ENCODE results near the gene CEP63. TPM values are rescaled to one million over a fixed set of nuclear protein-coding genes. Genes with fewer than 3 reads are reported as not detected.

CEP63 gene
- total RNA-seq, result 22.4 TPM

DNA sequence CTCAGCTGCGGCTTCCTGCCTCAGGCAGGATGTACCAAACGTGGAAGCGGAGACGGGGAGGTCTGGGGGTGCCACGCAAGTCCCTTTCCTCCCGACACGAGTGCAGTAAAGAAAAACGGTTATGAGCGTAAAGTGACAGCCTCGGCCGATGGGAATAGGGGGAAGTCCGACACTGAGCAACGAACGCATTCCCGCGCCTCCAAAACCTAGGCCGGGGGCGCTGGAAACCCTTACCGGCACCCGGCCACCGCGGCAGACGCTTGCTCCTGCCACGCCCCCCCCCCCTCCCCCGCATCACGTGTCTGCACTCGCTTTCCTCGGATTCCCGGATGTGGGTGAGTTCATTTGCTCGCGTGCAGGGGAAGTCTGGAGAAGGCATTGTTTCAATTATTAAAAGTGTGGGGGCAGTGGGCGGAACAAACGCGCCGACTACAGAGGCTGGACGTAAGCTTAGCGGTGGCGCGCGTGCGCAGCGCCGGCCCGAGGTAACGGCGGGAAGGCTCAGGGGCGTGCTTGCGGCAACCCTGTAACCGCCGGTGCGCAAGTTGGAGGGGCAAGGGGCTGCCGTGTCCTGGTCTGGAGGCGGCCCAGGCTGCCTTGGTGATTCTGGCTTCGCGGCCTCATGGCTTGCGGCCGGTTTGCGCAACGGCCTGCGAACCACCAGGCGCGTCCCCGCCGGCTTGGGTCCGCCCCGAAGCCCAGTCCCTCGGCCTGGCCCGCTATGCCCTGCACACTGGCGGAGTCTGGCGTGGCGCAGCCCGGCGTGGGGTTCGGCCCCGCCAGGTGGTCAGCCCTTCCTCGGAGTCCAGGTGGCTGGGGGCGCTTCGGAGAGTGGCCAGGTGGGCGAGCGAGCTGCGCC lies at the start of gene CEP63, which contains the start of gene ANAPC13:
CEP63 (plus strand) TSS at position 340 of the 859 bp plus-strand sequence. CDS start 9,264 bp downstream, outside the sequence.
ANAPC13 (minus strand) TSS at position 268 of the 859 bp plus-strand sequence. CDS start 3,081 bp downstream, outside the sequence.
- no peak for FAIRE-seq
- peak; percentile 84 to 87 for DNase-seq (ENCODE audit: low spot score in 2 of 2)

DNA sequence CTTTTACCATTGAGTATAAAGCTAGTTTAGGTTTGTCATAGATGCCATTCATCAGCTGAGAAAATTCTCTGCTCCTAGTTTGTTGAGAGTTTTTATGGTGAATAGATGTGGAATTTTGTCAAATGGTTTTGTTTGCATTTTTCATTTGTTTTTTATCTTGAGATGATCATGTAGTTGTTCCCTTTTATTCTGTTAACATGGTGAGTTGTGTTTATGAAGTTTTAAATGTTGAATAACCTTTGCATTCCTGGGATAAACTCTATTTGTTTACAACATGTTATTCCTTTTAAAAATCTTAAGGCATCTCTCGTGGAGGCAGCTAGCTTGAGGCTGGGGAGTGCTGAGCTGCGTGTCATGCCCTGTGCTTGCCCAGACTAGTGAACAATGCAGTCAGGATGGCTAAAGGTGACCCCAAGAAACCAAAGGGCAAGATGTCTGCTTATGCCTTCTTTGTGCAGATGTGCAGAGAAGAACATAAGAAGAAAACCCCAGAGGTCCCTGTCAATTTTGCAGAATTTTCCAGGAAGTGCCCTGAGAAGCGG lies 48.6 kb upstream of the CEP63 start:
- DNase-seq (ENCODE audit: low spot score in 2 of 2) (no peak), FAIRE-seq (no peak)

DNA sequence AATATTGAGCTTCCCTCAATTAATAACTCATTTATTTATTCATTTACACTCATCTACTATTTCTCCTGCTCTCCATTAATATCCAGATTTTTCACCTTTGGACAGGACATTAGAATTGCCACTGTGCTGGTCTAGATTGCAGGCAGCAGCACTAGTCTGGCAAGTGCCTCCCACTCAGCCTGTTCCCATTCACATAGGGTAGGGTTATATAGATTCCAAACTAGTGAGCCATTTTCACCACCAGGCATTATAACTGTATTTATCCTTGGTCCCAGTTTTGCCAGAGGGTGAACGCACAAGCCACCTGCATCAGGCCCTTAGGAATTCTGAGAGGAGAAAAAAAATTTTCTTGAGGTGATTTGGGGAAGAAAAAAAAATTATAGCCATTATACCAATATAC lies 44.5 kb upstream of the CEP63 start:
- DNase-seq (ENCODE audit: low spot score in 2 of 2) (no peak), FAIRE-seq (no peak)

DNA sequence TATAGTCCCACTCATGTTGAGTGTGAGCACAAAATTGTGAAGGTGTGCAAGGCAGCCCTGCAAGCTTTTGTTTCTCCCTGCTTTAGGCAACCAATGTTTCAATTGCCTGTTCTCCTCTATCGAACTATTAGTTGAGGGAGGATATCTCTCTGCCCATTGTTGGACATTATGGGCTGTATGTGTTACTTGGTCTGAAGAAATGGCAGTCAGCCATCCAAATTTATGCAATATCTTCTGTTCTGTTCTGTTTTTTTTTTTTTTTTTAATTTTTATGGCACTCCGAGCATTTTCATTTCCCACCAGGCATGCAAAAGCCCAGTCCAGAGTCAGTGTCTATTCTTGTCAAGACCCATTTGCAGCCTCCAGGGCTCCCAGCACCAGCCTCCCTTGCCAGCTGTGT lies 44.0 kb upstream of the CEP63 start:
- FAIRE-seq (no peak), DNase-seq (ENCODE audit: low spot score in 2 of 2) (no peak)

DNA sequence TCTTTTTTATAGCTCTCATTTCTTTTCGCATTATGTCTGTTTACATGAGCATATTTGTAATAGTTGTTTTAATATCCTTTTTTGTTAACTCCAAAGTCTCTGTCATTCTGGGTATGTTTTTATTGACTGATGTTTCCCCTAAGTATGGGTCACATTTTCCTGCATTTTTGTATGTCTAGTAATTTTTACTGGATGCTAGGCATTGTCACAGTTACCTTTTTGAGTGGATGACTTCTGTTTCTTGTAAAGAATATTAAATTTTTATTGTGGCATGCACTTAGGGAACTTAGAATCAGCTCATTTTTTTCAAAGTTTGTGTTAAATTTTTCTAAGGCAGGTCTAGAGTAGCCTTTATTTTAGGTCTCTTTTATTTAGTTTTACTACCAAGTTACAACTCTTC lies 40.8 kb upstream of the CEP63 start:
- FAIRE-seq, result no peak
- no peak for DNase-seq (ENCODE audit: low spot score in 2 of 2)

DNA sequence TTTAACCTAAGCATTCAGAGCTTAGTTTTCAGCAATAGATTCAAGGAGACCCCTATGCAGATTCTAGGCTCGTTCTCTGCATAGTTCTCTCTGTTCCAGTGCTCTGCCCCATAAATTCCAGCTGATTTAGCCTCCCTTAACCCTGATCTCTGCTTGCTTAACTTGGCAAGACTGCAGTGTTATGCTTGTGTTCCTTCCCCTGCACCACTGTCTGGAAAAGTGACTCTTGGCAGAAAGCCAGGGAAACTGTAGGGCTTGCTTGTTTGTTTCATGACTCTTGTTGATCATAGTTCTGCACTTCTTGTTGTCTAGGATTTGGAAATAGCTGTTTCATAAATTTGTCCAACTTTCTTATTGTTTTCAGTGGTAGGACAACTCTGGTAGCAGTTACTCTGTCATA lies 40.2 kb upstream of the CEP63 start:
- FAIRE-seq, result no peak
- DNase-seq (ENCODE audit: low spot score in 2 of 2), result no peak

DNA sequence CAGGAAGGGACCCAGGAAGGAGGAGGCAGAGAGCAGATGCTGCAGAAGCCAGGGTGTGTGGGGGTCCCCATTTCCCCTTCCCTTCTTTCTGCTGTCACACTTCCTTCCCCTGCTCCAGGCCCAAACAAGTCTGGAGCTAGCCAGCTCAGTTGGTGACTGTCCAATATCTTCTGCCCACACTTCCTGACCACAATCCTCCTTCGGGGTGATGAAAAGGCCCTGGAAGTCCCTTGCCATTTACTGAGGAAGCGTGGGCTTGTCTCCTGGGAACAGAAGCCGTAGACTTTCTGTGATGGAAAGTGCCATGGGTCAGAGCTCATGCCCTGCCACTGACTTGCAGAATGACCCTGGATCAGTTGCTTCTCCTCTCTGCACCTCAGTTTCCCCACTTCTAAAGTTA lies 39.1 kb upstream of the CEP63 start:
- FAIRE-seq (no peak), DNase-seq (ENCODE audit: low spot score in 2 of 2) (no peak)

DNA sequence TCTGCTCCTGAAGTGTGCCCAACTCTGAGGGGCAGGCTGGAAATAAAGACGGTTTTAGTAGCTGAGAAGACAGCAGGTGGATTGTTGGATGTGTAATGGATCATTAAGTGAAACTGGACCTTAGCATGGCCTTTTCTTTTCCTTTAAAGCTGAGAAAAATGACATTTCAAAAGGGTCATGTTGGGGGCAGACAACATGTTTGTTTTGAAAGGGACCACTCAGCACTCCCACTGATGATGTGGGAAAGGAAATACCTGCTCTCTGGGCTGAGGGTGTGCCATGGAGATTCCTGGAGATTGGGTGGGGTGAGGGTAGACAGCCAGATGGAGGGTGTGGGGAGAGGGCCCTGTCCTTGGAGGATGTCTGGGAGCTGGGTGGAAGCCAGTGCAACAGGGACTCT lies 38.5 kb upstream of the CEP63 start:
- DNase-seq (ENCODE audit: low spot score in 2 of 2) (no peak), FAIRE-seq (no peak)

DNA sequence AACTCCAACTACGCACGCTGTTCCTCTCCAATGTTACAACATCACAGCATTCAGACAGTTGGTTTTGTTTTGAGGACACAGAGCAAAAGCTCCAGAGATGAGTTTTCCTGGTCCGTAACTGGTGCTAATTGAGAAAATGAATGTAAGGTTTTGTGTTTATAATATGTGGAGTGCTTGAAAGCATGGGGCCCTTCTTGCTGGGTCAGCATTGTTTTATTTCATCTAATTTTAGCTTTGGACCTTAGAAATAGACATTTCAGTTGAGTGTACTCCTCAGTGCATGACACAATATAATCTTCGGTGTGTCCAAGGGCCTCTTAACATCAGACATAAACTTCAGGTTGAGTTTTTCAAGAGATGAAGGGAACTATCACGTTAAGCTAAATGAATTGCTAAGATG lies 37.2 kb upstream of the CEP63 start:
- no peak for FAIRE-seq

DNA sequence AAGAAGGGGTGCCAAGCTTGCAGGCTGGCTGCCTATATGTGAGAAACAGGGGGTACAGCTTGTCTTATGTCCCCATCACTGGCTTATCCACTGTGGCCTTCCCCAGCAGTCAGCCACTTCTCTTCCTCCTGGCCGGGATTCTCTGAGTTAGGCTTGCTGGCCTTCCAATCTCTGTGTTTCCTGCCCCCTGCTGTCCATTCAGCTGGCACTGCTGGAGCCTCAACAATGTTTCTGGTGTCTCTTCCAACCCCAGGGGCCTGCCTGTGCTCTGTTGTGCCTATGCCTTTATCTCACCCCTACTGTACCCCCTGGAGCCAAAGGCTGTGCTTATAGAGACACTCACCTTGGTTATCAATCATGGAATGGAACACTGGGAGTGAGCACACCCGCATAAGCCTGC lies 36.6 kb upstream of the CEP63 start:
- FAIRE-seq (no peak), DNase-seq (ENCODE audit: low spot score in 2 of 2) (peak; percentile 22 to 30)

More for the DNA sequence above, 37.2 kb upstream of the CEP63 start:
- no peak for DNase-seq (ENCODE audit: low spot score in 2 of 2)

DNA sequence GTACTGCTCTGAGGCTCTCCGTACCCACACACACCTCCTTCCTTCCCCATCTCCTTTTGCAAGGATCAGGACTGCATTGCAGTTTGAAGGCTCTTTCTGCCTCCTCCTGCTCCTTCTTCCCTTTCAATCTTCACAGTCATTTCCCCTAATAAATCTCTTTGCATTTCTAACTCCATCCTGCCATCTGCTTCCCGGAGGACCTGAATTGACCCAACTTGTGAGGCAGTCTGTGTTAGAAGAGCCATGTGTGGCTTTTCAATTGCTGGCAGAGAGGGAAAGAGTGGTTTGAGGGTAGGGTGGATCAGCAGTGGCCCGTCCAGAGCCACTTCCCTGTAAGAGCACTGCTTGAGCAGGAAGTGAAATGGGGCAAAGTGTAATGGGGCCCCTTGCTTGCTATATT lies 35.9 kb upstream of the CEP63 start:
- DNase-seq (ENCODE audit: low spot score in 2 of 2), result no peak
- no peak for FAIRE-seq

DNA sequence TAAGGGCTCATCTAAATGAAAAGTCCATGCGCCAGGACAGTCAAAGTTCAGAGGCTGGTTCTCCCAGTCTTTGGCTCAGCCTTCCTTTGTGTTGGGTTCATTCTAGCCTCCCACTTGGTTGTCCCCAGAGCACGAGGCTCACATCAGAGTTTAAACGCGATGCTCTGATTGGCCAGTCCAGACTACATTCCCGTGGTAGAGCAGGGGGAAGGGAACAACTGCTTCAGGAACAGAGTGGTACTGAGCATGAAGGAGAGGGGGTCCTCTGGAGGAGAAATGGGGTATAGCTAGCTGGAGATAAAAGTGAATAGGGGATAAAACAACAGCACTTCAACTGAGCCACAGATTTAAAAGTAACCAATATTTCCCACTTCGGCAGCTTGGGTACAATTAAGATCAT lies 32.2 kb upstream of the CEP63 start:
- DNase-seq (ENCODE audit: low spot score in 2 of 2) (no peak), FAIRE-seq (no peak)

DNA sequence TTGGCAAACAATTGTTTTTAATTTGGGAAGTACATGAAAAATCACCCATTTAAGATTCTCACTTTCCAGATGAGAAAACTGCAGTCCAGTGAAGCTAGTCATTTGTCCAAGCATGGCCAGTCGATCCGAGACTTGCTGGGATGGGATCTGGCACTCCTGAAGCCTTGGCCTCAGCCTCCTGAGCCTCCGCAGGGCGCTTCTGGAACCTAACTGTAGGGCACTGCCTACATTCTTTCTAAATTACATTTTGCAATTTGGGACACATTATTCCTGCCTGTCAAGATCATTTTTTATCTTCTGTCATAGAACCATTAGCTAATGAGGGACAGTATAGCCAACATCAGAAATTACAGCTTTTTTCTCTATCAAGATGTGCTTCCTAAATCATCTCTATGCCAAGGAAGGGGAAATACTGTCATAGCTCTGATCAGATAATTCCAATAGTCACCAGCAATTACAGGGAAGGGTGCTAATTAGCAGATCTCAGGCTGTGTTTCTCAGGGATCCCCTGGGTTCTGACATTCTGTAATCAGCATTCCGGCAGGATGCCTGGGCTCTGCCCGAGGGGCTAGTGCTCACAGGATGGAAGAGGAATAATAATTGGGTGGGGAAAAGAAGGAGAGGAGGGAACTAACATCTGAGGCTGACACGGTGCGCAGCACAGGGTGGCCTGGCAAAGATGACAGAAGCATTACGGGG lies 28.3 kb upstream of the CEP63 start:
- FAIRE-seq (no peak), DNase-seq (ENCODE audit: low spot score in 2 of 2) (no peak)

DNA sequence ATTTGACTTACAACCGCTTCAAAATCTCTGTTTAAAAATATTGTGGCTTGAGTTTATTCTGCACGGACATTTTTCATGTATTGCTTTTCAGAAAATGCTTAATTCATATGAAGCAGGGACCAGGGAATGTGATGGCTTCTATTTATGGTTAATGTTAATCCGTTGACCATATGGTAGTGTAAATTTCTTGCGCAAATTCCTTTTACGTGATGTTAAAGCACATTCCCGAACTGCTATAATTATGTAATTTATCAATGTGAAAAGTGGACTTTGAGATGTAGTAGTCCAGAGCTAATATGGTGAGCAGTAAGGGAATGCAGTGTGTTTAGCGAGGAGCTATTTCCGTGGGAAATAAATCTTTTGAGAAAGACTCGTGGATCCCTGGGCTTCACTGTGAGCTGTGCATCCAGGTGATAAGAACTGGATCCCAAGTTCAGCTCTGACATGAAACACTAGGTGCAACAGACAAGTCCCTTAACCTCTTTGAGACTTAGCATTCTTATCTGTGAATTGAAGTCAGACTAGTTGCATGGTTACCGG lies 27.4 kb upstream of the CEP63 start:
- FAIRE-seq (no peak), DNase-seq (ENCODE audit: low spot score in 2 of 2) (no peak)

DNA sequence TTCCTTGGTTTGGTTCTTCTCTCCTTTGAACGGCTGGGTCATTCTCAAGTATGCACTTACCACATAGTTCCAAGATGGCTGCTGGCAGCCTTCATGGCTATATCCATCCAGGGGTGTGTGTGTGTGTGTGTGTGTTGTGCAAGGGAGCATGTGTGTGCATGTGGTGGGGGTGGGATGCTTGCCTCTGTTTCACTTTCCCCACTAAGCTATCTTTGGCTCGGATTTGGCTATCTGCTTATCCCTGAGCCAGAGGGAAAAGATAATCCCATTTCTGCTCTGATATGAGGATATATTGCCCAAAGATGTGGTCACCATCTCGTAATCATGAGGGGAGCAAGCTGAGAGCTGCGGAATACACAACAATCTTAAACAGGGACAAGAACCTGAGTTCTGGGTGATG lies 26.3 kb upstream of the CEP63 start:
- DNase-seq (ENCODE audit: low spot score in 2 of 2) (no peak), FAIRE-seq (no peak)

DNA sequence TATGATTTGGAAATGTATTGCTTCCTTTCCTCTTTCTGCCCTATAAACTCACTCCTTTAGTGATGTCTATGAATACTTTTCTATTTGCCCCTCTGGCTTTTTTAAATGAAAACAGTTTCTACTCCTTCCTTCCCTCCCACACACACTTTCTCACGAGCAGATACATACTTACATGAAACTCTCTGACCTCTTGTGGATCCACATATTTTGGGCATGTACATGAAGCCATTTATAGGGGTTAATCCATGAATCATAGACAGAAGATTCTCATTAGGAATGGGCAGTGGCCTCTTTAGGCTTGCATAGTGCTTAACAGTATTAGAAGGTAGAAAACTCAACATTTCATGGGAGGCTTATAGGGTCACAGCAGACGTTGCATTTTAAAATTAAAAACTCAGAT lies 24.9 kb upstream of the CEP63 start:
- DNase-seq (ENCODE audit: low spot score in 2 of 2), result no peak
- FAIRE-seq, result no peak

DNA sequence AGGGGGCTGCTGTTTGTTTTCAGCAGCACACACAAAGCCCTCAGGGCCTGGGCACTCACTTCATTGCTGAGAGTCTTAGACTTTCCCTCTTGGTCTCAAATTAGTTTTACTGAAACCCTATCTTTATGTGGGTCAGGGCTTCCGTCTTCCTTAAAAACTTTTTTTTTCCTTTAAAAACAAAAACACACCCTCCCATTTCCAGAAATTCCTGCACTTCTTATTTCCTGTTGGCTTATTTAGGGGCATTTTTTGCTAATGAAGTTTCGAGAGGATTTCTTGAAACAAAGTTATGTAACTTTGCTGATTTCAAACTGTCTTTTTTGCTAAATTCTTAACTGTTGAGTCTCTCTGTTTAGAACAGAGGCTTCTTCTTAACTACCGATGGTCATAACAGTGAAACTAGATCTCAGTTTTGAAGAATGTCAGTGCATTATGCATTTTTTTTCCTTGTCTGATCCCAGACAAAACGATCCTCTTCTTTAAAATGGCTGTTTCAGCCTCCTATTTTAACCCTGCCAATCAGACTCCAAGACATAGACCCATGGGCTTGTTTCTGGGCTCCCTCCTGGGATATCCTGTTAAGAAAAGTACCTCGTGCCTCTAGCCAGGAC lies 23.4 kb upstream of the CEP63 start:
- FAIRE-seq, result no peak
- no peak for DNase-seq (ENCODE audit: low spot score in 2 of 2)

DNA sequence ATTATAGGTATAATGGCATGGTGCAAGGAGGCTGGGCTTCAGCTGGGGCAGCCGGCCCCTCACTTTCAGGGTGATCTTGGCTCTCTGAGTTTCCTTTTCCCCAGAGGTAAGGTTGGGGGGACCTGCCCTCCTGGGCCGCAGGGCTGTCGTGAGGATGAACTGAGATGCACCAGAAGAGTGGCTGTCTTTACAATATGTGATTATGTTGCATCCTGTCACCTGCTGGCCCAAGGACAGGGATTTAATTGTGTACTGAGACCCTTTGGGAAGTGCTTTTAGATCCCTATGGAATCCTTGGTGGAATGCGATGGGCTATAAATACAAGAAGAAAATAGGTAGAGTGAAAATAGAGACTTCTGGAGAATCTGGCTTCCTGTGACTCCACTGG lies 22.2 kb upstream of the CEP63 start:
- DNase-seq (ENCODE audit: low spot score in 2 of 2), result no peak
- FAIRE-seq, result no peak

DNA sequence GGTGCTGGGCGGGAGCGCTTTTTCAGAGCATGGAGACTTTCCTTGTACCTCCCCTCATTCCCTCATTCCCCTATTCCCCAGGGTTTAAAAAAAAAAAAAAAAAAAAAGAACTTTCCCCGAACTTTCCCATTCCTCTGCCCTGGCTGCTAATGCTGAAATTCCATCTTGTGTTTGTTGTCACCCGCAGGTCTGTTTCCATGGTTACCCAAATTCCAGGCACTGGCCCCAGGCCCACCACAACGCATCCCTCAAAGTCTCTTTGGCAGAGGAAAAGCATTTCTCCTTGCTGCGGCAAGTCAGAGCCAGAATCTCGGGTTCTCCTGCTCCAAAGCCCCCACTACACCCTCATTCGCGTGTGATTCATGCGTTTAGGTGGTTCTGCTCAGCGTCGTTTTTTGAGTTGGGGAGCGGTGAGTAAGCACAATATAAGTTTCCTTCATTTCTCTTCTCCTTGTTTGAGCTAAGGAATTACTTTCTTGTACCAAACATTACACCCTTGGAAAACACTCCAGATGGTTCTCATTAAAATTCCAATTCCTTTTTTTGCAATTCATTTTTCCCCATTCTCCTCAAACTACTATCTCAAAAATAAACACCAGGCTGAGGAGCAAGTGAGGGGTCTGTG lies 21.7 kb upstream of the CEP63 start:
- no peak for FAIRE-seq
- DNase-seq (ENCODE audit: low spot score in 2 of 2), result no peak

DNA sequence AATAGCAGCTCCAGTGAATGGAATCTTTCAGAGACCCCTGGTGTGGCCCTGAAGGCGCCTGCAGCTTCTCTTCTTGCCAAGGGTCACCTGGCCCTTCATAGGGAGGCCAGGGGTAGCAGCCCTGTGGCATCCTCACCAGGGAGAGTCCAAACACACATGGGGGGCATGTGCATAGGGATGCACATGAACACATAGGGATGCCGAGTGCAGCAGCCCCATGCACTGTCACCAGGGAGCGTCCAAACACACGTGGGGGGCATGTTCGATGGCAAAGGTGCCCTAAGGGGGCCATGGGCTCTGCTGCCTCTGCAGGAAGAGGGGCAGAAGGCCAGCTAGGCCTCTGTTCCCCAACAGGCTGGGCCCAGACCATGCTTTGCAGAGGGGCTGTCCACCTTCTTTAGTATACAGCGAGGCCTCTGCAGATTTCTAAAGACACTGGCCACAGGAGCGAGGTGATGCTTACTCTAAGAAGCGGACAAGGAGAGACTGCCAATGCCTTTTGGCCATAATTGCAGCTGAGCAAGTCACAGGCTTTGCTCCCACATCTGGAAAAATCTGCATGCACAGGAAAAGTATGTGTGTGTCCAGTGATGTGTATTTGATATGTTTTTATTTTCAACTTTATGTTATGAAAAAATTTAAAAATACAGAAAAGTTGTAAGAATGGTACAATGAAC lies 21.0 kb upstream of the CEP63 start:
- FAIRE-seq (no peak), DNase-seq (ENCODE audit: low spot score in 2 of 2) (no peak)
